Prostate gland (tissue), 2 donors: ENCODE results near the gene HOXD9. TPM values are rescaled to one million over a fixed set of nuclear protein-coding genes. Genes with fewer than 3 reads are reported as not detected.

Experiments
- DNase-seq: peaks from one replicate; pipeline ENCODE4 v3.0.0-alpha.2; 2019; ENCODE audit warnings: low spot score
- H3K27ac ChIP-seq, 2 donors: fragments of 200-600 bp; sonication (generic); 2 replicates each; pipeline ENCODE4 v1.5.1; 2017 to 2019
- H3K27me3 ChIP-seq: fragments of 200-600 bp; sonication (generic); replicated peaks from 2 replicates; pipeline ENCODE4 v1.5.1; 2019; ENCODE audit not compliant: insufficient read depth
- H3K36me3 ChIP-seq, 2 donors: fragments of 200-600 bp; sonication (generic); 1 replicate in 1 of 2; 2 replicates in 1 of 2; pipeline versions ENCODE4 v1.5.1 to v1.8.1; 2017 to 2019
- H3K4me1 ChIP-seq: fragments of 200-600 bp; sonication (generic); replicated peaks from 2 replicates; pipeline ENCODE4 v1.5.1; 2019
- H3K4me3 ChIP-seq, 2 donors: fragments of 200-600 bp; sonication (generic); 2 replicates each; pipeline ENCODE4 v1.5.1; 2017 to 2019
- H3K9me3 ChIP-seq: fragments of 200-600 bp; sonication (generic); 2 replicates; pipeline ENCODE4 v1.5.1; 2017
- POLR2A ChIP-seq: fragments of 450-650 bp; IDR thresholded peaks from one replicate; pipeline ENCODE4 v1.6.1; 2016; ENCODE audit warnings: antibody characterized with exemption, mild to moderate bottlenecking
- POLR2AphosphoS5 ChIP-seq: sonication (generic); formaldehyde crosslinking; IDR thresholded peaks from one replicate; pipeline ENCODE4 v1.6.1; 2017; ENCODE audit warnings: antibody characterized with exemption
- WGBS: methylation state at CpG from one replicate; pipeline ENCODE4 v1.1.5; 2018; 5-methylcytosine and 5-hydroxymethylcytosine counted together
- intact Hi-C: fragments of 100-400 bp; cut with DNase I; formaldehyde crosslinking; loops from one replicate; pipeline ENCODE4 v1.14.2; 2022
- total RNA-seq, 2 donors: library from RNA; depleted of rRNA; stranded (reverse); fragments of >200 nt; gene quantifications; one replicate each; pipeline ENCODE4 v1.1.0, GENCODE V29; 2016
- TF ChIP-seq, protein P1 (sequence below), 4 experiments: fragments of 200-600 bp in 2 of 4; fragments of 450-650 bp in 2 of 4; sonication (generic) in 2 of 4; IDR thresholded peaks; 1 replicate in 3 of 4; 2 replicates in 1 of 4; pipeline ENCODE4 v1.5.1; 2016 to 2019; ENCODE audit warnings: antibody characterized with exemption in 4 of 4, mild to moderate bottlenecking in 2 of 4, moderate library complexity in 2 of 4

HOXD9 gene
- total RNA-seq, 2 donors from 2014 or later = 5.9 to 29.1 TPM

DNA sequence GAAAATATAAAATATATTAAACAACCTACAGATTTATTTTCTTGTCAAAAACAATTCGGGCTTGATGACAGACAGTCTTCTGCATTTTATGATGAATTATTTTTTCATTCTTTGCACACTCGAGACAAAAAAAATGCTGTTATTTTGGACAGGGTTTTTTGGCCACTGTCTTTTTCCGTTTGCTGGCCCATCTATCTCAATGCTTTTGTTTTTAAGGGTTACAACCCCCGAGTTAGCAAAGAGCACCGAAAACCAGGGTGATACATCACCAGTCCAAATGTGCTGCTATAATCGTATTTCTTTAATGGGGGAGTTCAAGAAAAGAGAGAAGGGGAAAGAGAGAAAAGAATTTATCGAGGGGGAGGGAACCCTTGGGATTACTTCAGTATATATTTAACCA lies 46.5 kb upstream of the HOXD9 start:
- no peak for DNase-seq
- Histone ChIP-seq H3K27me3 (peaks cover 11% of the 10 kb centered on the region), H3K27ac (no peak overlapping the region), H3K36me3 (no peaks in the 10 kb centered on the region), H3K9me3 (no peaks in the 10 kb centered on the region), H3K4me3 (no peak overlapping the region), H3K4me1 (no peaks in the 10 kb centered on the region)
- intact Hi-C loops = loop anchor here (5.0 kb wide), 1 partner anchor 74 kb away; the partner anchor contains the start of gene LNPK
- WGBS = 30% methylated on average over 7 of the region's 7 CpGs
- TF ChIP-seq, protein P1, sequence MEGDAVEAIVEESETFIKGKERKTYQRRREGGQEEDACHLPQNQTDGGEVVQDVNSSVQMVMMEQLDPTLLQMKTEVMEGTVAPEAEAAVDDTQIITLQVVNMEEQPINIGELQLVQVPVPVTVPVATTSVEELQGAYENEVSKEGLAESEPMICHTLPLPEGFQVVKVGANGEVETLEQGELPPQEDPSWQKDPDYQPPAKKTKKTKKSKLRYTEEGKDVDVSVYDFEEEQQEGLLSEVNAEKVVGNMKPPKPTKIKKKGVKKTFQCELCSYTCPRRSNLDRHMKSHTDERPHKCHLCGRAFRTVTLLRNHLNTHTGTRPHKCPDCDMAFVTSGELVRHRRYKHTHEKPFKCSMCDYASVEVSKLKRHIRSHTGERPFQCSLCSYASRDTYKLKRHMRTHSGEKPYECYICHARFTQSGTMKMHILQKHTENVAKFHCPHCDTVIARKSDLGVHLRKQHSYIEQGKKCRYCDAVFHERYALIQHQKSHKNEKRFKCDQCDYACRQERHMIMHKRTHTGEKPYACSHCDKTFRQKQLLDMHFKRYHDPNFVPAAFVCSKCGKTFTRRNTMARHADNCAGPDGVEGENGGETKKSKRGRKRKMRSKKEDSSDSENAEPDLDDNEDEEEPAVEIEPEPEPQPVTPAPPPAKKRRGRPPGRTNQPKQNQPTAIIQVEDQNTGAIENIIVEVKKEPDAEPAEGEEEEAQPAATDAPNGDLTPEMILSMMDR (IDR thresholded peaks at IDR 0.05) = no peak
- TF ChIP-seq POLR2AphosphoS5 (no peak), POLR2A (no peak)

DNA sequence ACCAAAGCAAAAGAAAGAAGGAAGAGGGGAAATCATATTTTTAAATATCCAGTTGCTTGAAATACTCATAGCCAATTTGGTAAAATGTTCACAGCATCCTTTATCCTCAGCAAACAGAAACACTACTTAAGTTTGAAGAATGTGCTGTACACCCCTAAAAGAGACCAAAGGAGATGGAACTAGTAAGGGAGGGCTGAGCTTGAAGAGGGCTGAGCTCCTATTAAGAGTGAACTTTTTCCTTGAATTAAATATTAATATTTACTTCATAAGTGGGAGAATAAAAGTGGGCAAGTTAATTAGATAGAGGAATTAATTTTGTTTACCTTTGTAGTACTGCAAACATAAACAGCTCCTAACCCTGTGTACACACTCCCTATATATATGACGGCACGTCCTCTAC lies 45.7 kb upstream of the HOXD9 start:
- H3K9me3 ChIP-seq = no peaks in the 10 kb centered on the region
- intact Hi-C loops = loop anchor here (5.0 kb wide), 1 partner anchor 74 kb away; the partner anchor contains the start of gene LNPK
- H3K27me3 ChIP-seq = peaks cover 13% of the 10 kb centered on the region
- no peaks in the 10 kb centered on the region for H3K36me3 ChIP-seq
- H3K4me1 ChIP-seq = no peaks in the 10 kb centered on the region
- H3K4me3 ChIP-seq = no peak overlapping the region
- TF ChIP-seq POLR2A (no peak), POLR2AphosphoS5 (no peak)
- TF ChIP-seq, protein P1 (IDR thresholded peaks at IDR 0.05) = no peak
- no peak for DNase-seq
- no peak overlapping the region for H3K27ac ChIP-seq
- 60% methylated on average over 2 of the region's 2 CpGs for WGBS

DNA sequence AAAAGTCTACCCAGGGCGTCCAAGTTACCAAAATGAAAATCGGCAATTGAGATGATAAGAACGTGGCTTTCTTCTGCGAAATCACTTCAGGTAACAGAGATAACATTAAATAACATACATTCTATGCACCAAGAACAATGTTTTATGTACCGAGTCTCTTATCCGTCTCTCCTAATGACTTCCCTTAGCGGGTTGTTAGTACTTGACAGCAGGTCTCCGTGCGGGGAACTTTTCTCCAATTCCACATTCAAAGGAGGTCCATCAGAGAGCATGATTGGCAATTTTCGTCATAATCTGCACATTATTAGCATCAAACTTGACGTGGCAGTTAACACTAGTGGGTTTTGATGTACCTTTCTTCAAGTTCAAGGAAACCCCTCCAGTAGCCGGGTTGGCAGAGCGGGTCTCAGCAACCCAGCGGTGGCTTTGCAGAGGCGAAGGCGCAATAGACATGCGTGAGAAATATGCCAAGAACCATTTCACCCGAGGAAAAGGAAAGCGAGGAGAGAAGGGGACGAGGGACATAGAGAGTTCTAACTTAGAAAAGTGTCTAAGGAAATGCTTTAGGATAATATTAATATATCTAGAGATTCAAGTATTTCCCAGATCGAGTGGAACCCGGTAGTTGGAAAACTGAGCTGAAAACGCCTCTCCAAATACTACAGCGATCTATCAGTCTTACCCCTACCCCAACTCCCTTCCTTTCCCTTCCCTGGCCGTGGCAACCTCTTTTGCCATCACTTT lies 43.8 kb upstream of the HOXD9 start:
- H3K36me3 ChIP-seq = no peaks in the 10 kb centered on the region
- H3K4me3 ChIP-seq = peak overlapping the region; percentile 12 to 33
- WGBS = 39% methylated on average over 25 of the region's 25 CpGs
- no peaks in the 10 kb centered on the region for H3K9me3 ChIP-seq
- DNase-seq = no peak
- intact Hi-C loops = loop anchor here (5.0 kb wide), 1 partner anchor 76 kb away; the partner anchor contains the start of gene LNPK
- peaks cover 28% of the 10 kb centered on the region for H3K27me3 ChIP-seq
- H3K27ac ChIP-seq = peak overlapping the region; percentile 55 to 59
- TF ChIP-seq POLR2A (no peak), POLR2AphosphoS5 (no peak)
- TF ChIP-seq, protein P1 (IDR thresholded peaks at IDR 0.05) = no peak
- no peaks in the 10 kb centered on the region for H3K4me1 ChIP-seq

DNA sequence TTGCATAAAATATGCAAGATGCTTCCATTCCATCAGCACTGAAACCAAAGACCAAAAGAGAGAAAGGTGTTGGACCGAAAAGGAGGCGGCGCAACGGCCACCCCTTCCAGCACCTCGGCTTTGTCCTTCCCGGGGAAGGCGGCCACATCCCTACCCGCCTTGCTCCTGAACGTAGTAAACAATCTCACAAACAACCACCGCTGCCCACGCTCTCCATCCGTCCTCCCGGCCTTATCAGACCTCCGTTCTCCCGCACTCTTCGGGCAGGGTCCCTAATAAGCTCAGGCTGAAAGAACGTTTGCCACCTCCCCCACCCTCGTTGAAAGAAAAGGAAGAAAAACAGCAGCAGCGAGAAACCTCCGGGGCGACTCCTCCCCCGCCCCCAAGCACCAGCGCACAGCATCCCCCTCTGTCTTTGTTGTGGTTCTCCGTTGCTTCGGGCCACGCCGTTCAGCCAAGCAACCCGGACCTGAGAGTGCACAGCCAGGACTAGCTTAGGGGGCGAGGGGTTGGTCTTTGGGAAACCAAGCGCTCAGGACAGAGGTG lies 43.2 kb upstream of the HOXD9 start:
- intact Hi-C loops = loop anchor here (5.0 kb wide), 1 partner anchor 77 kb away; the partner anchor contains the start of gene LNPK
- Histone ChIP-seq H3K4me1 (no peaks in the 10 kb centered on the region), H3K27me3 (peaks cover 28% of the 10 kb centered on the region), H3K9me3 (no peaks in the 10 kb centered on the region), H3K36me3 (no peaks in the 10 kb centered on the region), H3K4me3 (peak overlapping the region; percentile 12 to 33), H3K27ac (peak overlapping the region; percentile 55 to 59)
- WGBS = 12% methylated on average over 30 of the region's 30 CpGs
- TF ChIP-seq, protein P1 (IDR thresholded peaks at IDR 0.05) = no peak
- TF ChIP-seq POLR2A (no peak), POLR2AphosphoS5 (no peak)
- no peak for DNase-seq
